ENCODE measurements around the gene BRMS1.

DNA sequence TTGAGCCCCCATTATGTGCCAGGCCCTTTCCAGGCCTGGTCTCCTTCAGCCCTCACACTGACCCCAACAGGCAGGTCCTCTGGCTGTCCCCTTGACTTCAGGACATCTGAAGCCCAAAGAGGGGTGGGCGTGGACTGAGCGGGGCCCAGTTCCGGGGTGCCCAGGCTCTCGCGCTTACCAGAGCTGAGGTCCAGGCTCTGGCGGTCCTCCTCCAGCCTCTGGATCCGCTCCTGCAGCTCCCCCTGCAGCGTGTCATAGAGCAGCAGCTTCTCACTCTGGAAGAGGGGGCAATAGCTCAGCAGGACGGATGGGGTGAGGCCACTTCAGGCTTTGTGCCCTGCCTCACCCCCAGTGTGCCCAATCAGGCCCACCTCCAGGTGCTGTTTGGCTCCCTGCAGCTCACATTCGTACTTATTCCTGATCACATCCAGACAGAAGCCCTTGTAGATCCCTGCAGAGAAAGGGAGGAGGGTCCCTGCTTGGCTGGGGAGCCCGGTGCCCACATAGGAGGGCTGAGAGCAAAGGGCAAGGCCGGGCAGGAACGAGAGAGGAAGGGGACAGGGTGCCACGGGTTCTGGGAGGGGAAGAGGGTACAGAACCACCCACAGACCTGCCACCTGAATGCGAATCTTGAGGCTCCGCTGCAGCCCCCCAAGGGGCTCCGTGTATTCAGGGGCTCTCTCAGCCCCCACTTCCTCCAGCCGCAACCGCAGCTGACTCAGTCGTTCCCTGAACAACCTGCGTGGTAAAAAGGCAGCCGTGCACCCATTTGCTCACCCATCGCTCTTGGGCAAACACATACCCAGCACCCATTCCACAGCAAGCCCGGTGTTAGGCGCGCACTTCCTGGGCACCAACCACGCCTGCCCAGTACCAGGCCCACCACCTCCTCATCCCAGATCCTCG, 4.1 kb downstream of the BRMS1 start:
- TF ChIP-seq EZH2phosphoT487 (IDR thresholded peaks at IDR 0.05; ENCODE audit: insufficient read depth, low read depth) = no peak
- no peak for TF ChIP-seq EZH2 (IDR thresholded peaks at IDR 0.05; ENCODE audit: insufficient read depth, poor library complexity, severe bottlenecking)
